Thyroid gland (tissue), 4 donors: ENCODE measurements around the gene PNMA5. TPM values are rescaled to one million over a fixed set of nuclear protein-coding genes. Genes with fewer than 3 reads are reported as not detected.

Experiments
- DNase-seq, 2 donors: peaks; one replicate each; pipeline ENCODE4 v3.0.0-alpha.2; 2019
- H3K27ac ChIP-seq, 3 donors: fragments of 200-600 bp; sonication (generic); 1 replicate in 2 of 3; 2 replicates in 1 of 3; pipeline ENCODE4 v1.5.1; 2016 to 2019; ENCODE audit warnings: mild to moderate bottlenecking in 1 of 3, moderate library complexity in 1 of 3
- H3K27me3 ChIP-seq: fragments of 200-600 bp; sonication (generic); one replicate; pipeline ENCODE4 v1.5.1; 2019
- H3K36me3 ChIP-seq, 2 donors: fragments of 200-600 bp; sonication (generic); one replicate each; pipeline ENCODE4 v1.5.1; 2016 to 2019
- H3K4me1 ChIP-seq, 2 donors: fragments of 200-600 bp; sonication (generic); one replicate each; pipeline ENCODE4 v1.5.1; 2017 to 2019
- H3K4me3 ChIP-seq, 3 donors: fragments of 200-600 bp; sonication (generic); replicated peaks in 1 of 3; 1 replicate in 2 of 3; 2 replicates in 1 of 3; pipeline ENCODE4 v1.5.1; 2016; ENCODE audit warnings: mild to moderate bottlenecking in 1 of 3
- H3K9me3 ChIP-seq: fragments of 200-600 bp; sonication (generic); one replicate; pipeline ENCODE4 v1.5.1; 2017
- CTCF ChIP-seq, 6 experiments: fragments of 200-600 bp in 3 of 6; fragments of 450-650 bp in 3 of 6; sonication (generic) in 3 of 6; IDR thresholded peaks; one replicate each; pipeline ENCODE4 v1.5.1; 2016 to 2019; ENCODE audit warnings: antibody characterized with exemption in 6 of 6, mild to moderate bottlenecking in 2 of 6, inconsistent platforms in 1 of 6, moderate library complexity in 1 of 6
- POLR2A ChIP-seq, 2 donors: fragments of 450-650 bp; IDR thresholded peaks; one replicate each; pipeline ENCODE4 v1.6.1; 2017; ENCODE audit warnings: antibody characterized with exemption in 2 of 2, mild to moderate bottlenecking in 2 of 2, moderate library complexity in 1 of 2
- WGBS, 2 donors: methylation state at CpG; one replicate each; pipeline ENCODE4 v1.1.5; 2017; 5-methylcytosine and 5-hydroxymethylcytosine counted together
- intact Hi-C: fragments of 100-400 bp; cut with DNase I; formaldehyde crosslinking; loops from one replicate; pipeline ENCODE4 v1.15.1; 2023
- total RNA-seq, 4 donors: library from RNA; depleted of rRNA; stranded (reverse); fragments of >200 nt; gene quantifications; one replicate each; pipeline ENCODE4 v1.2.3, GENCODE V29; 2016

Gene PNMA5
- total RNA-seq, 4 donors from 2014 or later: not detected

GRCh38 chrX:152950786-152951185 is 43.1 kb downstream of the PNMA5 start:
- Histone ChIP-seq H3K27me3 (no peaks in the 10 kb centered on the region), H3K36me3 (no peaks in the 10 kb centered on the region), H3K4me3 (no peak overlapping the region), H3K27ac (no peak overlapping the region), H3K9me3 (no peaks in the 10 kb centered on the region), H3K4me1 (peaks cover 0 to 8% of the 10 kb centered on the region in 2 donors)
- 93 to 96% methylated on average over 6 of the region's 6 CpGs for WGBS, 2 donors
- TF ChIP-seq CTCF (IDR thresholded peaks at IDR 0.05) (no peak), POLR2A (IDR thresholded peaks at IDR 0.05) (no peak)
- DNase-seq: no peak
- intact Hi-C loops: no loop called here

- Histone ChIP-seq H3K9me3 (no peaks in the 10 kb centered on the region), H3K27me3 (no peaks in the 10 kb centered on the region), H3K27ac (no peak overlapping the region), H3K4me1 (peaks cover 0 to 8% of the 10 kb centered on the region in 2 donors), H3K4me3 (no peak overlapping the region), H3K36me3 (no peaks in the 10 kb centered on the region)
- 67 to 82% methylated on average over 1 to 3 of the region's 4 CpGs for WGBS, 2 donors
- TF ChIP-seq CTCF (IDR thresholded peaks at IDR 0.05) (no peak), POLR2A (IDR thresholded peaks at IDR 0.05) (no peak)
- no peak for DNase-seq
- intact Hi-C loops: no loop called here
These were observed 44.8 kb downstream of the PNMA5 start for GRCh38 chrX:152949114-152949513.

- 92 to 93% methylated on average over 2 to 6 of the region's 6 CpGs for WGBS, 2 donors
- no peak overlapping the region for H3K27ac ChIP-seq
- H3K9me3 ChIP-seq: no peaks in the 10 kb centered on the region
- DNase-seq: no peak
- no peaks in the 10 kb centered on the region for H3K27me3 ChIP-seq
- no peak overlapping the region for H3K4me3 ChIP-seq
- intact Hi-C loops: no loop called here
- TF ChIP-seq POLR2A (IDR thresholded peaks at IDR 0.05) (no peak), CTCF (IDR thresholded peaks at IDR 0.05) (no peak)
- no peaks in the 10 kb centered on the region for H3K4me1 ChIP-seq
- H3K36me3 ChIP-seq: no peaks in the 10 kb centered on the region
These were observed 47.2 kb downstream of the PNMA5 start for GRCh38 chrX:152946681-152947080.

GRCh38 chrX:152945021-152945979 is 48.6 kb downstream of the PNMA5 start:
- no peak for DNase-seq
- 89% methylated on average over 5 of the region's 11 CpGs; no CpG with 5 or more reads in 1 of the 2 donors for WGBS, 2 donors

More at GRCh38 chrX:152945021-152945979, 48.6 kb downstream of the PNMA5 start:
- TF ChIP-seq CTCF (IDR thresholded peaks at IDR 0.05) (no peak), POLR2A (IDR thresholded peaks at IDR 0.05) (no peak)
- Histone ChIP-seq H3K9me3 (no peaks in the 10 kb centered on the region), H3K36me3 (no peaks in the 10 kb centered on the region), H3K27ac (no peak overlapping the region), H3K27me3 (no peaks in the 10 kb centered on the region), H3K4me1 (no peaks in the 10 kb centered on the region), H3K4me3 (no peak overlapping the region)
- intact Hi-C loops: no loop called here
